H9 (cell line): ENCODE results near the gene PKD1. TPM values are rescaled to one million over a fixed set of nuclear protein-coding genes. Genes with fewer than 3 reads are reported as not detected.

Experiments
- DNase-seq: peaks from one replicate; pipeline ENCODE4 v3.0.0-alpha.2; 2017
- H2AFZ ChIP-seq: one replicate; pipeline ENCODE4 v1.6.1; 2013; ENCODE audit warnings: mild to moderate bottlenecking, low read length, control low read depth, moderate library complexity
- H2AK5ac ChIP-seq: 2 replicates; pipeline ENCODE4 v1.6.1; 2013; ENCODE audit warnings: low read length, control low read depth, mixed read lengths; ENCODE audit not compliant: insufficient read length
- H2BK120ac ChIP-seq: one replicate; pipeline ENCODE4 v1.6.1; 2013; ENCODE audit warnings: low read depth, mild to moderate bottlenecking, low read length, control low read depth, inconsistent platforms; ENCODE audit not compliant: poor library complexity, severe bottlenecking
- H2BK12ac ChIP-seq: 2 replicates; pipeline ENCODE4 v1.6.1; 2013; ENCODE audit warnings: low read length, control low read depth, mixed read lengths, low read depth; ENCODE audit not compliant: insufficient read length
- H2BK15ac ChIP-seq: 2 replicates; pipeline ENCODE4 v1.6.1; 2013; ENCODE audit warnings: low read depth, low read length, control low read depth
- H2BK20ac ChIP-seq: one replicate; pipeline ENCODE4 v1.6.1; 2013; ENCODE audit warnings: low read depth, mild to moderate bottlenecking, low read length, control low read depth, inconsistent platforms; ENCODE audit not compliant: poor library complexity, severe bottlenecking
- H2BK5ac ChIP-seq: 2 replicates; pipeline ENCODE4 v1.6.1; 2013; ENCODE audit warnings: low read length, control low read depth, mixed read lengths; ENCODE audit not compliant: insufficient read length
- H3K14ac ChIP-seq: 2 replicates; pipeline ENCODE4 v1.6.1; 2013; ENCODE audit warnings: low read length, control low read depth; ENCODE audit not compliant: insufficient read depth
- H3K18ac ChIP-seq: 2 replicates; pipeline ENCODE4 v1.6.1; 2013; ENCODE audit warnings: low read depth, mild to moderate bottlenecking, mixed read lengths, low read length, control low read depth; ENCODE audit not compliant: insufficient read length
- H3K23ac ChIP-seq: 2 replicates; pipeline ENCODE4 v1.6.1; 2013; ENCODE audit warnings: low read length, control low read depth, mixed read lengths, low read depth; ENCODE audit not compliant: insufficient read length
- H3K23me2 ChIP-seq: 2 replicates; pipeline ENCODE4 v1.6.1; 2013; ENCODE audit warnings: low read depth, mild to moderate bottlenecking, mixed read lengths, low read length, control low read depth; ENCODE audit not compliant: insufficient read length, poor library complexity, severe bottlenecking
- H3K27ac ChIP-seq: 2 replicates; pipeline ENCODE4 v1.5.1; 2013; ENCODE audit warnings: low read length, control low read depth, mixed read lengths, low read depth; ENCODE audit not compliant: insufficient read length
- H3K27me3 ChIP-seq: 2 replicates; pipeline ENCODE4 v1.6.1; 2013; ENCODE audit warnings: low read length, control low read depth, inconsistent platforms; ENCODE audit not compliant: insufficient read depth
- H3K4ac ChIP-seq: 2 replicates; pipeline ENCODE4 v1.6.1; 2013; ENCODE audit warnings: low read depth, mild to moderate bottlenecking, control low read depth, inconsistent platforms, low read length, moderate library complexity
- H3K4me1 ChIP-seq: 2 replicates; pipeline ENCODE4 v1.6.1; 2013; ENCODE audit warnings: low read length, control low read depth, inconsistent platforms; ENCODE audit not compliant: insufficient read depth
- H3K4me2 ChIP-seq: 2 replicates; pipeline ENCODE4 v1.6.1; 2013; ENCODE audit warnings: low read length, control low read depth, mixed read lengths; ENCODE audit not compliant: insufficient read length, insufficient read depth
- H3K56ac ChIP-seq: 2 replicates; pipeline ENCODE4 v1.6.1; 2013; ENCODE audit warnings: low read depth, mild to moderate bottlenecking, mixed read lengths, low read length, control low read depth; ENCODE audit not compliant: insufficient read length
- H3K79me1 ChIP-seq: 2 replicates; pipeline ENCODE4 v1.6.1; 2013; ENCODE audit warnings: low read depth, mild to moderate bottlenecking, moderate library complexity, low read length, control low read depth, inconsistent platforms; ENCODE audit not compliant: insufficient read depth, poor library complexity, severe bottlenecking
- H3K79me2 ChIP-seq: 2 replicates; pipeline ENCODE4 v1.6.1; 2013; ENCODE audit warnings: low read length, control low read depth, inconsistent platforms; ENCODE audit not compliant: insufficient read depth
- H3K9ac ChIP-seq: 2 replicates; pipeline ENCODE4 v1.6.1; 2013; ENCODE audit warnings: low read length, control low read depth, mixed read lengths; ENCODE audit not compliant: insufficient read length; ENCODE audit errors: extremely low read depth
- H3K9me3 ChIP-seq: one replicate; pipeline ENCODE4 v1.6.1; 2013; ENCODE audit warnings: low read depth, low read length, inconsistent platforms; ENCODE audit not compliant: control insufficient read depth
- H3T11ph ChIP-seq: one replicate; pipeline ENCODE4 v1.6.1; 2013; ENCODE audit warnings: mild to moderate bottlenecking, low read length, control low read depth, inconsistent platforms
- H4K20me1 ChIP-seq: one replicate; pipeline ENCODE4 v1.6.1; 2013; ENCODE audit not compliant: control insufficient read depth, insufficient read length, insufficient read depth
- H4K5ac ChIP-seq: 2 replicates; pipeline ENCODE4 v1.6.1; 2013; ENCODE audit warnings: low read depth, mild to moderate bottlenecking, mixed read lengths, low read length, control low read depth; ENCODE audit not compliant: insufficient read length
- H4K8ac ChIP-seq: replicated peaks from 2 replicates; pipeline ENCODE4 v1.6.1; 2013; ENCODE audit warnings: low read length, control low read depth, mixed read lengths, low read depth; ENCODE audit not compliant: insufficient read length
- H4K91ac ChIP-seq: 2 replicates; pipeline ENCODE4 v1.6.1; 2013; ENCODE audit warnings: low read depth, mild to moderate bottlenecking, moderate library complexity, mixed read lengths, low read length, control low read depth; ENCODE audit not compliant: insufficient read length
- H3K27ac Mint-ChIP-seq, 3 experiments: 2 replicates in 2 of 3; 3 replicates in 1 of 3; pipeline ENCODE4 v1.8.0; 2020 to 2021; ENCODE audit warnings: mixed read lengths in 3 of 3, mild to moderate bottlenecking in 1 of 3, moderate library complexity in 1 of 3
- H3K27me3 Mint-ChIP-seq: 2 replicates; pipeline ENCODE4 v1.8.0; 2021; ENCODE audit warnings: low read depth, mild to moderate bottlenecking, moderate library complexity, mixed read lengths
- H3K36me3 Mint-ChIP-seq, 3 experiments: 2 replicates in 2 of 3; 3 replicates in 1 of 3; pipeline ENCODE4 v1.8.0; 2020 to 2021; ENCODE audit warnings: low read depth in 3 of 3, mixed read lengths in 3 of 3; ENCODE audit not compliant: insufficient read depth in 1 of 3
- H3K4me1 Mint-ChIP-seq, 2 experiments: 2 replicates each; pipeline ENCODE4 v1.8.0; 2020; ENCODE audit warnings: mixed read lengths in 2 of 2
- H3K4me3 Mint-ChIP-seq, 2 experiments: 2 replicates in 1 of 2; 3 replicates in 1 of 2; pipeline ENCODE4 v1.8.0; 2020 to 2021; ENCODE audit warnings: mild to moderate bottlenecking in 2 of 2, mixed read lengths in 2 of 2, moderate library complexity in 1 of 2
- H3K9me3 Mint-ChIP-seq, 2 experiments: 2 replicates in 1 of 2; 3 replicates in 1 of 2; pipeline ENCODE4 v1.8.0; 2020; ENCODE audit warnings: mild to moderate bottlenecking in 2 of 2, mixed read lengths in 2 of 2, moderate library complexity in 1 of 2
- WGBS: extraction: QIAGEN DNeasy Blood & Tissue Kit; methylation state at CpG from one replicate; pipeline ENCODE4 v1.1.7; 2013; ENCODE audit warnings: missing lambda C conversion rate, low lambda C conversion rate, mixed read lengths; ENCODE audit not compliant: insufficient read length; ENCODE audit errors: extremely low coverage; 5-methylcytosine and 5-hydroxymethylcytosine counted together
- total RNA-seq: library from RNA; stranded (reverse); gene quantifications from 2 replicates; pipeline ENCODE4 v1.2.1, GENCODE V29; 2021
- TF ChIP-seq, protein P1 (sequence below): fragments of 200-600 bp; sonication (generic); conservative IDR thresholded peaks from 3 replicates; pipeline ENCODE4 v1.8.0; 2021; ENCODE audit warnings: antibody characterized with exemption, mild to moderate bottlenecking

Gene PKD1
- total RNA-seq, 1 experiment from 2014 or later: 88.0 TPM

DNA sequence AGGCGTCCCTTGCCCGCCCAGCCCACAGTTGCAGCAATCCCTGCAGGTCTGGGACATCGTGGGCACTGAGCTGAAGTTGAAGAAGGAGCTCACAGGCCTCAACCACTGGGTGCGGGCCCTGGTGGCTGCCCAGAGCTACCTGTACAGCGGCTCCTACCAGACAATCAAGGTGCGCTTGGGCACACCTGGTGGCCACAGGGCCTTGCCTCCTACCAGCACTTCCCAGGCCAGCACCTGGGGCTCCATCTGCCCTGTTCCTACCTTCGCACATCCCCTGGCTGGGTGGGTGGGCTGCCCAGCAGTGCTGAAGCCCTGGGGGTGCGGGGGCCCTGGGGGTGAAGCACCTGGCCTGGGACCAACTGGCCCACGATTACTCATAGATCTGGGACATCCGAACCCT lies 39.8 kb upstream of the PKD1 start:
- H2BK15ac ChIP-seq: no peak overlapping the region
- Mint-ChIP-seq H3K27ac (no peak overlapping the region), H3K36me3 (peaks cover 11 to 44% (median 41%) of the 10 kb centered on the region in 3 experiments), H3K27me3 (no peaks in the 10 kb centered on the region), H3K4me1 (no peaks in the 10 kb centered on the region), H3K9me3 (no peaks in the 10 kb centered on the region), H3K4me3 (no peak overlapping the region)
- WGBS: no CpG with 5 or more reads among the region's 10 CpGs
- H2BK120ac ChIP-seq: no peak overlapping the region
- no peak overlapping the region for H3K18ac ChIP-seq
- H3K9me3 ChIP-seq: no peaks in the 10 kb centered on the region
- H2BK5ac ChIP-seq: no peak overlapping the region
- no peak overlapping the region for H3K4me2 ChIP-seq
- no peak overlapping the region for H3K56ac ChIP-seq
- no peaks in the 10 kb centered on the region for H3K79me1 ChIP-seq
- TF ChIP-seq, protein P1, sequence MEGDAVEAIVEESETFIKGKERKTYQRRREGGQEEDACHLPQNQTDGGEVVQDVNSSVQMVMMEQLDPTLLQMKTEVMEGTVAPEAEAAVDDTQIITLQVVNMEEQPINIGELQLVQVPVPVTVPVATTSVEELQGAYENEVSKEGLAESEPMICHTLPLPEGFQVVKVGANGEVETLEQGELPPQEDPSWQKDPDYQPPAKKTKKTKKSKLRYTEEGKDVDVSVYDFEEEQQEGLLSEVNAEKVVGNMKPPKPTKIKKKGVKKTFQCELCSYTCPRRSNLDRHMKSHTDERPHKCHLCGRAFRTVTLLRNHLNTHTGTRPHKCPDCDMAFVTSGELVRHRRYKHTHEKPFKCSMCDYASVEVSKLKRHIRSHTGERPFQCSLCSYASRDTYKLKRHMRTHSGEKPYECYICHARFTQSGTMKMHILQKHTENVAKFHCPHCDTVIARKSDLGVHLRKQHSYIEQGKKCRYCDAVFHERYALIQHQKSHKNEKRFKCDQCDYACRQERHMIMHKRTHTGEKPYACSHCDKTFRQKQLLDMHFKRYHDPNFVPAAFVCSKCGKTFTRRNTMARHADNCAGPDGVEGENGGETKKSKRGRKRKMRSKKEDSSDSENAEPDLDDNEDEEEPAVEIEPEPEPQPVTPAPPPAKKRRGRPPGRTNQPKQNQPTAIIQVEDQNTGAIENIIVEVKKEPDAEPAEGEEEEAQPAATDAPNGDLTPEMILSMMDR: no peak
- no peak overlapping the region for H4K5ac ChIP-seq
- no peak overlapping the region for H2BK12ac ChIP-seq
- H3K27ac ChIP-seq: no peak overlapping the region
- no peaks in the 10 kb centered on the region for H3K4me1 ChIP-seq
- no peaks in the 10 kb centered on the region for H3K27me3 ChIP-seq
- H3K23ac ChIP-seq: no peak overlapping the region
- H4K91ac ChIP-seq: no peak overlapping the region
- no peak overlapping the region for H4K8ac ChIP-seq
- H3K23me2 ChIP-seq: peaks cover 4% of the 10 kb centered on the region
- no peaks in the 10 kb centered on the region for H3K79me2 ChIP-seq
- DNase-seq: no peak
- no peaks in the 10 kb centered on the region for H4K20me1 ChIP-seq
- no peak overlapping the region for H2AK5ac ChIP-seq
- no peak overlapping the region for H2AFZ ChIP-seq
- H2BK20ac ChIP-seq: no peak overlapping the region
- no peak overlapping the region for H3K14ac ChIP-seq
- no peak overlapping the region for H3T11ph ChIP-seq
- no peak overlapping the region for H3K9ac ChIP-seq
- H3K4ac ChIP-seq: no peak overlapping the region
